Stimulated activated CD8-positive, alpha-beta memory T cell treated with anti-CD3 and anti-CD28 coated beads, Interleukin-7, amount 100 ng/mL, for 24 hours (primary cell): Measurements from ENCODE around the gene MASP1.
"Not testable (repeated sequence)": the region's sequence is repeated elsewhere in the genome, so short reads cannot be mapped to it uniquely, and the experiment has no call there.

Experiments used
- DNase-seq: peaks from one replicate; pipeline ENCODE4 v3.0.0-alpha.2; 2020; ENCODE audit warnings: low read depth

The MASP1 gene

DNA sequence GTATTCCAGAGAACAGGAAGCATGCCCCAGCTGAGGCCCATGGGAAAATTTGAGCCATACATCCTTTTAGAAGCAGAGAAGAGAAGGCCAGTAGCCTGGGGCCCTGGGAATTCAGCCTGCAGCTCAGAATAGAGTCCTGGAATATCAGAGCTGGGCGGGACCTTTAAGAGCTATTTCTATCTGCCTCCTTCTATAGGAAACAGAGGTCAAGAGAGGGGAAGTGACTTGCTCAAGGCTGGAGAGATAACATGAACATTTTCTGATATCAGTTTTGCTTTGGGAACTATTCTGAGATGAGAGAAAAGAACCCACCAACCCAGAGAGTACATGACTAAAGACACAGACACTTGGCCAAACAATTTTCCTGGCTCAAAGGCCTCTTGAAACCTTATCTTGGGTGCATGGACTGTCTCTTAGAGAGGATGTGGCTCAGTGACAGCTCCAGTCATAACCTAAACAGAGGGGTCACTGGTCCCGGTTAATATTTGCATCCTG, 26.0 kb downstream of the MASP1 start:
- no peak for DNase-seq

DNA sequence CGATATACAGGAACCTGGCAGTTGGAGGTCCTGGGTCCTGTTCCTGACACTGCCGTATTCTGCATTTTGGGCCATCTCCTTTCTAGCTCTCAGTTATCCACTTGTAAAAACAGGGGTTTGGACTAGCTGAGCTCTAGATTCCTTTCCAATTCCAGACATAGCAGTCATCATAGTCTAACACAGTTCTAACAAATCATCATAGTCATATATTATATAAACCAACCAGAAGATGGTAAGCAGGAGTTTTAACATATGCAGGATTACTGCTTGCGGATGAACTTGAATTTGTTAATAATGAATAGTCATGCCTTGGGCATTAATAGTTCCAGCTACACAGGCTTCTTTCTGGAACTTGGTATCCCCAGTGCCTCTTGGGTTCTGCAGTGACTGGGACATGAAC, 26.6 kb downstream of the MASP1 start:
- DNase-seq, result no peak

DNA sequence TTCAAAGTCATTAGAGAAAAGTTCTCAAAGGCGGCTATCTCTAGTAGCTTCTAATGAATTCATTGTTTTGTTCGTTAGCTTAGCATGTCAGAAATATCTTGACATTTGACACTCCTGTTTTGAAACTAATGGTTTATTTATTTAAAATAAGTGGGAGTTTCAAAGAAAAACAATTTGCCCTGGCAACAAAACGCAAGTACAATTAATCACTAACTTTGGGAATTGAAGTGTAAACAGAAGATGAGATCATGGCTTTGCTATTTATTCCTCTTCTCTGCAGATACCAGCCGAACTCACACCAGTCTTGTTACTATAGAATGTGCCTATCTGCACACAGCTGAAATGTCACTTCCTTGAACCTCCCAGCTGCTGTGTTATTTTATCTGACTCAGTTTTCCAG, 27.5 kb downstream of the MASP1 start:
- DNase-seq, result no peak

DNA sequence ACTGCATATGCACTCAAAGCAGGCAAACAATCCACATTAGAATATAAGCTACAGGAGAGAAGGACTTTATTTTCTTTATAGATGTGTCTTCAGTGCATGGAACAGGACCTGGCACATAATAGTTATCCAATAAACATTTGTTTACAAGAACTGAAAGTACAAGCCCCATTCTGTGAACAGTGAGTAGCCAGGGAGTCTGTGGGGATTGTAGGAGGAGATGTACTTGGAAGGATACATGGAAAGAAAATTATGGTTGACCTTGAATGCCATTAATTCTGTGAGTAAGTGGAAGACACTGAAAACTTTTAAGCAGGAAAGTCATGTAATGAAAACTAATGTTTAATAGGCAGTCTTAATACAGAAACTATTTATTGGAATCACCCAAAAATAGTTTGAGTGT, 28.3 kb downstream of the MASP1 start:
- no peak for DNase-seq

DNA sequence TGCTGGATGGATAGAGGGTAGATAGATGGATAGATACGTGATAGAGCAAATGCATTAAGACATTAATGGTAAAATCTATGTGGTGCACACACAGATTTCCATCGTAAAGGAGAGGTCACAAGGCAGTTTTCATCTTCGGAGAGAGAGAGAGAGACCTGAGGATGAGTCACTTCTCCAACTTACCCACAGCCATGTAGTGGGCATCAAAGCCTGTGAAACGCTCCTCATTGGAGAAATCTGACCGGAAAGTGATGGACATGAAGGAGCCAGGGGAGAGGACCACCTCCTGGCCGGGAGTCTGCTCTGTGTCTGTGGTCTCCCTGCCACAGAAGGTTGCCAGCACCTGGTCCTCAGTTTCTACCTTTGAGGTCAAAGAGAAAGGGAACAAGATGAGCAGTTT, 29.2 kb downstream of the MASP1 start:
- no peak for DNase-seq

DNA sequence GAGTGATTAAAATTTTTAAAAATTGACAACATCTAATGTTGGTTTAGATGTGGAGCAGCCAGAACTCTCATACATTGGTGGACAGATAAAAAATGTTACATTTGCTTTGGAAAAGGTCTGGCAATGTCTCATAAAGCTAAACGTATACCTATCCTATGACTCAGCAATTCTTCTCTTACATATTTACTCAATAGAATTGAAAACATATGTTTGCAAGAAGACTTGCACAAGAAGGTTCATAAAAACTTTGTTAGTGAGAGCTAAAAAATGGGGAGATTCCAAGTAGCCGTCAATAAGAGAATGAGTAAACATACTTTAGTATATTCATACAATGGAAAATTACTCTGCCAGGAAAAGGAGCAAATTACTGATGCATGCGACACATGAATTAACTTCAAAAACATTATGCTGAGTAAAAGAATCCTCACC, 30.0 kb downstream of the MASP1 start:
- DNase-seq, result no peak

DNA sequence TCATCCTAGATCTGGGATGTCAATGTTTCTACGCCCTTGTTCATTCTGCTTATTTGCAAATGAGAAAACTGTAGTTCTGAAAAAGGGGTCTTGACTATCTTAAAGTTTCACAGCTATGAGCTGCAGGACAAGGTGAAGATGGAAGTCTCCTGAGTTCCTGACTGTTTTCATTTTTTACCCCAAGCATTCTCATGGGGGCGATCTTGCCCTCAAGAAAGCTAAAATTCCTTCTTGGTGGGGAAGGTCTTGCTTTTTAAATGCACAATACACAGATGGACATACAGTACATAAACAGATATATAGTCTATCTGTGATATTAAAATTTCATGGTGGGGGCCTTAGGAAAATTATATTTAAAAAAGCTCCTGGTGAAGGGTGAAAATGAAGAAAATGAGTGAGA, 32.4 kb downstream of the MASP1 start:
- DNase-seq, result no peak

DNA sequence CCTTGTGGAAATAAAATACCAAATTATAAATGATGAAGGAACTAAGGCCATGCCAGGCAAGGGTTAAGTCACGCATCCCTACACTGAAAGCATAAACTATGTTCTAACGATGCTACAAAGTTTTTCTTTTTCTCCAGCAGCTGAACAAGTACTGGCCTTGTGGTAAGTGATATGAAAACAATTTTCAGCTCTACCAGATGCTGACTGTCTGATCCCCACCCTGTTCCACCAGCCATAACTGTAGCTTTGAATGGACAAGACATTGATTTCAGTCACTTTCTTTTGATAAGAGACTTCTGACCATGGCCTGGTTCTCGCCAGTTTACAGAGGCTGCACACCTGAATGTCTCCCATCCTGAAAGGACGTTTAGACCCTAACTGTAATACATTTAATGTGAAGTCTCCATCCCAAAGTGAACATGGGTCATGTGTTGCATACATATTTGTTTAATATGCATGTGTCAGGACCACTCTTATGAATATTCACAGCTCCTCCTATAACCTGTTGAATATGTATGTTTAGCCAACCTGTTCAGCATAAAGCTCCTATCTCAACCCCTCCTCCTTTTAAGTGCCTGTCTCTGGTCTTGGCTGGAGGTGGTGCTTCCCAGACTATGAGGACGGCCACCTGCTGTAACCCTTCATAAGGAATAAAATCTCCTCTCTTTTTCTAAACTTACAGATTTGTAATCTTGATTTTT, 33.4 kb downstream of the MASP1 start:
- DNase-seq, result no peak

DNA sequence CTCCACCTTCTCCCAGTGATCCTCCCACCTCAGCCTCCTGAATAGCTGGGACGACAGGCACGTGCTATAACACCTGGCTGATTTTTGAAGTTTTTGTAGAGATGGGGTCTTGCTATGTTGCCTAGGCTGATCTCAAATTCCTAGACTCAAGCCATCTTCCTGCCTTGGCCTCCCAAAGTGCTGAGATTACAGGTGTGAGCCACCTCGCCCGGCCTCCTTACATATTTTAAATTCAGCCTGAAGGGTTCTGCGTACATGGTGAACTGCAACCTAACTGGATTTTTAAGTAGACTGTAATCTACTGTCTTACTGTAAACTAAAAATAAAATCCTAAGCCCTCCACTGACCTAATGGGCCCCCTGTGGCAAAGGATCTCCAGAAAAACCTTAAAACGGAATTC, 34.1 kb downstream of the MASP1 start:
- DNase-seq, result no peak

DNA sequence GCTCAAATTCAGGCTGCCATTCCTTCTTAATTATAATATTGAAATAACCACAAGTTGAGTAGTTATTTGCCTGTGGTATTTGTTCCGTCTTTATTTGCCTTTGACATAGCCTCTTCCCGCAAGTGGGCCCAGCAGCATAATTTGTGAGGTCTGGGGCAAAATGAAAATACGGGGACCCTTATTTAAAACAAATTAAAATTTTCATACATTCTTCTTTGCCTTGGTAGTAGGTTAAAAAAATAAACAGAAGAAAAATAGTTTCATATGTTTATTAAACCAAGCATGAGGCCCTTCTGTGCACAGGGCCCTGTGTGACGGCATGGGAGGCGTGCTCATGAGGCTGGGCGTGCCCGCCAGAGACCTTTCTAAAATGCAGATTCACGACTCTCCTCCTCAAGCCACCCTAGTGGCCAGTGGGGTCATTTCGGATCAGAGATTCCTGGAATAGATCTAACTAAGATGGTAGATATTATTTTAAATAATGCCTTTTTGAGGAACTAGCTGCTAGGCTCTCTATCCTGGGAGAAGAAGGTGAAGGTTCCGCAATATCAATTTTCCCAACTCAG, 35.4 kb downstream of the MASP1 start:
- no peak for DNase-seq

DNA sequence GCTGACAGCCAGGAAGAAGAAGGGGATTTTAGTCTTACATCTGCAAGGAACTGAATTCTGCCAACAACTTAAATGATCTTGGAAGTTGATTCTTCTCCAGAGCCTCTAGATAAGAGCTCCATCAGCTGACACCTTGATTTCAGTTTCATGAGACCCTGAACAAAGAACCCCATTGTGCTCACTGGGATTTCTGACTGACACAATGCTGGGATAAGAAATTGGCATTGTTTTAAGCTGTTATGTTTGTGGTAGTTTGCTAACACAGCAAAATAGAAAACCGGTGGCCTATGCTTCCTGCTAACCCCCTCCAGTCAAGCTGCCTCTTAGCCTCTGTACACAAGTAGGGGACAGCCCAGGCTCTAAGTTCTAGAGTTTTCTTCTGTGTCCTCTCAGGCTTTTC, 36.2 kb downstream of the MASP1 start:
- DNase-seq, result no peak

DNA sequence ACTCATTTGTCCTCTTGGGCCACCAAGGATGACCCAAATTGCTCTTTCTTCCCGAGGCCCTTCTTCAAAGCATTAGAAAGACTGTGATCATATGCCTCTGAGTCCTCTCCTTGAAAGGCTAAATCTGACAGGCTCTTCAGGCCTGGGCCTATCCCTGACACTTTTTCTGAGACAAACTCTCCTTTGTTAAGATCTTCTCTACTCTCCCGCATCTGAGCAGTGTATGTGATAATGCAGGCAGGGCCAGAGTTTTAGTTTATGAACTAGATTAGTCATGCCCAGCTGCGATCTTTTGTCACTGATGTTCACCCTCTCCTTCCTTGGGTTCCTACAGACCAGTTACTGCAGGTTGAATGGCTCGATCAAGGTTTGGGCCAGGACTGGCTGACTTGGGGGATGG, 39.2 kb downstream of the MASP1 start:
- no peak for DNase-seq

DNA sequence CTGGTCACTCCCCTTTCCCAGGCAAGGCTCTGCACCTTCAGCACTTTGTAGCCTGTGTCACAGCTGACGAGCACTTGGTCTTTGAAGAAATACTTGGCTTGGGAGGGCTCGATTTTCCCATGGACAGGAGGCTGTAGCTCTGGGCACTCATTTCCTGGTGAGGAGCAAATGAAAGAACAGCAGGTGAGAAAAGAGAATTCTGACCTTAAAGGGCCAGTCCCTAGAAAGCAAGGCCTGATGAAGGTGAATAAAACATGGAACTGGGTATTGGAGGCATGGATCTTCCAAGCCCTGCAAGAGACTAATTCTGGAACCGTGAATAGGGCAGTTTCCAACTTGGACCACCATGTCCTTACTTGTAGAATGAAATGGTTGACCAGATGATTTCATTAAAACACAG, 39.9 kb downstream of the MASP1 start:
- DNase-seq, result no peak

DNA sequence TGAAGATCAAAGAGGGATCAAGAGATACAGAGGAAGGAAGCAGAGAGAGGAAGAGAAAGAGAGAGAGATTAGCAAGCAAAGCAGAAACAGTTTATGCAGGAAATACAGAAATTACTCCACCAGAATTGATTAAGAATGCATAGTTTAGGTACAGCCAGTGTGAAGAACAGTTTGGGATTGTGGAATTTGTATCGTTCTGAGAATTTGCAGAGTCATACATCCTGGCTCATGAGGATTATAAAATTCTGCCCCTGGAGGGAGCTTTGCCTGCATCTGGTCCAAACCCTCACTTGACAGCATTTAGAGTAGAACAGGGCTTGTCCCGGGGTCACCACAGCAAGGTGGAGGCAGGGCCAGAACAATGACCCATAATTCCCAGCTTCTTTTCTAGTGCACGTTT, 44.1 kb downstream of the MASP1 start:
- no peak for DNase-seq

DNA sequence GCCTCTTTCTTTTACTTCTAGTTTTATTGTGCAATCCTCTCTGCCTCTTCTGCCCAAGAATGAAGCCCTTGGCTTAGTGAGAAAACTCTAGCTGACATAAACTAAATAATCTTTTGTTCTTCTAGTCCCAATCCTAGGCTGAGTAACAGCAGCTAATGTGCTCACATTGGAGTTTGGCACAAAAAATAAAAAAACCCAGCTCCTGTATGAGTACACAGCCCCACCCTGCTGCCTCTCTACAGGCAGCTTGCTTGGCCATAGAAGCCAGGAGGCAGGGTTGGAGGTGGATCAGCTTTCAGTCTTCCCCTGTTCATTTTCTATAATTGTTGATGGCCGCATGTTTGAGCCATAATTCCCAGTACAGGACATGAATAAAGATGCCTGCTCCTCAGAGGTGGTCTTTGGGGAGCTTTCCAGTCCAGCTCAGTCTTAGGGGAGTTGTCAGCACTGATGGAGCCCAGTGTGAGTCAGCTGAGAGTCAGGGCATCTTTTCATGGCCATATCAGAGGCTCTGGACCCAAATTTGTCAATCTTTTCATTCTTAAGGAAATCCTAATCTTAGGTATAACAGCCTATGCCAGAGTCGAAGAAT, 47.5 kb downstream of the MASP1 start:
- DNase-seq, result no peak

DNA sequence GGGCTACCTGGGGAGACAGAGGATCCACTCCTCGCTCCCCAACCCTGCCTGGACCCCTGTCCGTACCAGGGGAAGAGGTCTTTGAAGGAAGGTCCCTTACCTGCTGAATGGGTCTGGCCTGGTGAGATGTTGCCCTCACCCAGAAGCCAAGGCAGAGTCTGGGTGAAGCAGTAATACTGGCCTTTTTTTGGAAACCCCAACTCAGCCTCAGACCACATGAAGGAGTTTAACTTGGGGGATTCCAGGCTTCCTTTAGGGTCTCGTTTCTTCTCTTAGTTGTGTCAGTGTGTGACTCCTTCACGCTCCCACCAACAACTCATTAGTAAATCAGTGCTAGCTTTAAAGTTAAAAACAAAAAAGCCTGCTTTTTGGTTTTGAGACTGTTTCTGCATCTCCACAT, 48.6 kb downstream of the MASP1 start:
- DNase-seq, result no peak

DNA sequence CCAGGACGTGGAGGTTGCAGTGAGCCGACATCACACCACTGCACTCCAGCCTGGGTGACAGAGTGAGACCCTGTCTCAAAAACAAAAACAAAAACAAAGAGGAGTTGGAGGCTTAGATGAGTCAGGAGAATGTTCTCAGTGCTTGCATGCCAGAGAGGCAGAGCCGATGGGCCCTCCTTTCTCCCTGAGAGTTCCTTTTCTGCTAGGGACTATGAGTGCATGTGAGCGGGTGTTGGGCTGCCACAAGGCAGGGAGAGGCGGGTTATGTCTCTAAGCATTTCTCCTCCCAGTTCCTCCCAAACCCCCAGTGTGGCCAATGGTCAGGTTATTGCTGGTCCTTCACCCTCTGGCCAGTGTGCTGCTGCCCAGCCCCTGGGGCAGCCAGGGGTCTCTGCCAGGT, 49.1 kb downstream of the MASP1 start:
- no peak for DNase-seq

DNA sequence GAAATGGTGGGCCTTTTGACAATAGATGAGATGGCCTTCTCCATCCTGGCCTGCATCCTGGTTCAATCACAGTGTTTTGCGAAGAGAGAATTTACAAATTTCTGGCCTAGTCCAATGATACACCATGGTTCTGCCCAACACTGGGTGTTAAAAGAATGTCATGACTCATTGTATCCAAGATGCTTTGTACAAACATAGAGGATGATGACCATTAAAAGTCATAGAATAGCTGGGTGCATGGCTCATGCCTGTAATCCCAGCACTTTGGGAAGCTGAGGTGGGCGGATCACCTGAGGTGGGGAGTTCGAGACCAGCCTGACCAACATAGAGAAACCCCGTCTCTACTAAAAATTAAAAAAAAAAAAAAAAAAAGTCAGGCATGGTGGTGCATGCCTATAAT, 52.7 kb downstream of the MASP1 start:
- DNase-seq, result not testable (repeated sequence)

DNA sequence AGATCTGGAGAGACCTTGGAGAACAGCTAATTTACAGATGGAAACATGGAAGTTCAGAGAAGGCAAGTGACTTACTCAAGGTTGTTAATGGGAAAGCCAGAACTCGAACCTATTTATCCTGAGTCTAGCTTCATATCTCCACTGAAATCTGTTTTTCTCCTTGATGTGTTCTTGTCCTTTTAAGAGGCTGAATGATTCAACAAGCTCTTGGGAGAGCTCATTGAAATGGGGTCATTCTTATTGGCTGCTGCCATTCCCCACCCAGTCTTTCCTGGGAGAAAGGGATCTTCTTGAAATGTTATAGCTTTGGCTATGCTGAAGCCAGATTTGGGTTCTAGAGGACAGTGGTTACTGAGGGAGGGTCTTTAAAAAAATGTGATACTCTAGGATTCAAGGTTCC, 53.3 kb downstream of the MASP1 start:
- DNase-seq, result no peak

DNA sequence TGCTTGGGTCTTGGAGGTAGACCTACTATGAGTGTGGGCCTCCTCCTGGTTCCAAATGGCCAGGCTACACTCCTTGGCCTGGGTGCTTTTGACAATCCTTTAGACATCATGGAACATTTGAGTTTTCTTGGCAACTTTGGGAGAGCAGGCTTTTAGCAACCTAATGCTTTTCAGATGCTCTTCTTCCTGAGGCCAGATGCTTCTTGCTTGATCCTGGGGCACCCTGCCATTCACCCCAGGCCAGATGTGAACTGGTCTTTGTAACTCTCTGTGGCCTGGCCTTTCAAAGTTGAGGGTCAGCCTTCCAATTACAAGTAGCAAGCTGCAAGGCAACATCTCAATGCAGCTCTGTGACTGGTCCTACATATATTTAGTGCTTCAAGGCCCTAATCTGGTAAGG, 53.8 kb downstream of the MASP1 start:
- DNase-seq, result no peak

DNA sequence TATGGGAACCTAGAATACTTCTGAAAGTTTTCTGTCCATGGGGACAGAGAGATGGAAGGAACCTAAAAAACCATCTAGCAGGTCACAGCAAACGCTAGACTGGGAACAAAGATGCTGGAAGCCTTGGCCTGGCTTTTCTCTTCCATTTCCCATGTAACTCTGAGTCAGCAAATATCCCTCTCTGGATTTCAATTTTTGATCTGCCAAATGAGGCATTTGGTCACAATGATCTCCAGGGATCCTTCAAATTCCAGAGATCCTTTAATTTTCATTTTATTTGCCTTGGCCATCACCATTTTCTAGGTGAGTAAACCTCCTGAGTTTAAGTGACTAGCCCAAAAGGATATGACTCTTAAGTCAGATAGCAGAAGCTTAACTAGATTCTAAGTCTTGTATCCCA, 54.6 kb downstream of the MASP1 start:
- no peak for DNase-seq

DNA sequence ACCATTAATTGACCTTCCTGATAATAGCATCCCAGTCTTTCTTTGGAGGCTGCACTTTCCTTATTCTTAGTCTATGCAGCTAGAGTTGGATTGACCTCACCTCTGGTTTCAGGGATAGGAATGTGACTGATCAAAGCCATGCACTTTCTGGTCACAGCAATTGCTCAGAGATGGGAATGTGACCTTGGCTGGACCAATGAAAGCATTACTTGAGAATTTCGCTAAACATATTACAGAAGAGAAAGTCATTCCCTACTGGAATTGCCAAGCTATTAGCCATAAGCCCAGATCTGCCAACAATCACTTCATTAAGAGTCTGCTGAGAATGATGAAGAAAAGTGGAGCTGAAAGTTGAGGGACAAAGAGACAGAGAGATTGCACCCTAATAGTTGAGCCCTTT, 61.5 kb downstream of the MASP1 start:
- DNase-seq, result no peak

DNA sequence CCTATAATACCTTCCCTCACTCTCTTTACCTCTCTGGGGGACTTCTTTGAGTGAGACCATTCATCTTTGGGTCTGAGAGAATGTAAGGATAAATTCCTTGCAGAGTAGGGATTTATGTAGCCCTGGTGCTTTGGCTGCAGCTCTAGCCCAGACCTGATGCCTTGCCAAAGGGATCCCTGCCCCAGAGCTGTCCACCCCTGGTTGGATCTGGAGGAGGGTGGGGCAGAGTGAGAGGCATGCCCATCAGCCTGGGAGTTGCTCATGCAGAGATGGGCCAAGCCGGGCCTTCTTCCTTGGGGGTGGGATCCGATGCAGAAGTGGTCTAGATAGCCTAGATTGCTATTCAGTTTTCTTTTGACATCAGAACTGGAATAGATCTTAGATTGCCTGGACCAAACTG, 62.8 kb downstream of the MASP1 start:
- DNase-seq, result no peak
